Measurements from ENCODE around the gene LETM1. TPM values are rescaled to one million over a fixed set of nuclear protein-coding genes. Genes with fewer than 3 reads are reported as not detected.

The LETM1 gene
- total RNA-seq, 1 experiment from 2014 or later: 67.3 TPM

Other genes with a start within 250 kb of the LETM1 start
- 1.1 TPM for gene FAM53A, start 171.8 kb downstream of the LETM1 start, total RNA-seq (2021; ENCODE audit: unreplicated experiment)
- 101 TPM for gene SLBP, start 143.8 kb downstream of the LETM1 start, total RNA-seq (2021; ENCODE audit: unreplicated experiment)
- gene TMEM129, start 134.8 kb downstream of the LETM1 start, total RNA-seq (2021; ENCODE audit: unreplicated experiment): 29.4 TPM
- gene TACC3, start 134.6 kb downstream of the LETM1 start, total RNA-seq (2021; ENCODE audit: unreplicated experiment): 106 TPM
- gene FGFR3, start 62.9 kb downstream of the LETM1 start, total RNA-seq (2021; ENCODE audit: unreplicated experiment): 31.7 TPM
- 145 TPM for gene NSD2, start 15.2 kb upstream of the LETM1 start, total RNA-seq (2021; ENCODE audit: unreplicated experiment)
- 56.1 TPM for gene NELFA, start 152.8 kb upstream of the LETM1 start, total RNA-seq (2021; ENCODE audit: unreplicated experiment)
- 9.2 TPM for gene NAT8L, start 203.2 kb upstream of the LETM1 start, total RNA-seq (2021; ENCODE audit: unreplicated experiment)